Adipocyte (in vitro differentiated cells): Measurements from ENCODE around the gene STARD13.

Source experiments
- DNase-seq: peaks from one replicate; pipeline ENCODE4 v3.0.0-alpha.2; 2015; ENCODE audit warnings: low read depth
- H3K27me3 ChIP-seq: replicated peaks from 2 replicates; pipeline ENCODE4 v1.7.0; 2013; ENCODE audit warnings: mild to moderate bottlenecking, low read length, moderate library complexity; ENCODE audit not compliant: control insufficient read depth, insufficient read depth
- H3K36me3 ChIP-seq: 2 replicates; pipeline ENCODE4 v1.7.0; 2013; ENCODE audit warnings: low read length, mild to moderate bottlenecking, moderate library complexity; ENCODE audit not compliant: control insufficient read depth, insufficient read depth, severe bottlenecking
- H3K4me1 ChIP-seq: 2 replicates; pipeline ENCODE4 v1.7.0; 2013; ENCODE audit warnings: mild to moderate bottlenecking, low read length, moderate library complexity; ENCODE audit not compliant: control insufficient read depth, insufficient read depth
- H3K4me3 ChIP-seq: 2 replicates; pipeline ENCODE4 v1.7.0; 2013; ENCODE audit warnings: mild to moderate bottlenecking, low read length, moderate library complexity
- H3K9ac ChIP-seq: 2 replicates; pipeline ENCODE4 v1.7.0; 2013; ENCODE audit warnings: mild to moderate bottlenecking, low read length, moderate library complexity
- H3K9me3 ChIP-seq: 2 replicates; pipeline ENCODE4 v1.7.0; 2013; ENCODE audit warnings: mild to moderate bottlenecking, low read length, moderate library complexity; ENCODE audit not compliant: control insufficient read depth

Gene STARD13

DNA sequence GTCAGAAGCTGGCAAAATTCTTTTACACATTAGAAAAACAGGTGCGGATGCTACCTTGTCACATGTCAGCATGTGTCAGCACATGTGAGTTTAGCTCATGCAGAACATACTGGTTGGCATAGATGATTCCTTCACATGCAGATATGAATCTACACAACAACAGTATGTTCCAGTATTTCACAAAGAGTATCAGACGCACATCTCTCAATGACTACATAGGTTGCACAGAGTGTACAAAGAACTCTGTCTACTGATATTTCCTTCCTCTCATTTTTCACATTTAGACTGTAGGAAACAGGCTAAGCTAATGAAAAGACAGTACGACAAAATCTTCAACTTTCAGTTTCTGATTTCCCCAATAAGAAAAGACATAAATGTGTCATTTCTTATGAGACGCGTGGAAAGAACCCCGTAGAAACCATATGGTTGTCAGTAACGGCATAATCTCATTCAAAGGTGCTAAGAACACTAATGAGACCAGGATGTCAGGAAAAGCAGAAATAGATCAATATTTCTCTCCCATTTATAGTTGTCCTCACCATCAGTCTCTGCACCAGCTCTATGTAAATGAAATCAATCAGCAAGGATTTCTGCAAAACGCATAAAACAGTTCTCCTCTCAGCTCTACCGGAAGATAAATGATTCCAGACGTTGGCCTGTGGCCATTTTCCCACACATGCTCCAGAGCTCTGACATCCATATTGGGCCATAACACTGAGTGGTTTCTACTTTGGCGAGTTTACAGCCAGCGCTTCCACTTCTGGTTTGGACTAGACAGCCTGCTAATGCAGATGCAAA is 81.2 kb downstream of the STARD13 start:
- no peaks in the 10 kb centered on the region for H3K36me3 ChIP-seq
- H3K4me1 ChIP-seq: peaks cover 35% of the 10 kb centered on the region
- H3K9me3 ChIP-seq: no peaks in the 10 kb centered on the region
- DNase-seq: peak; percentile 94
- H3K9ac ChIP-seq: peak overlapping the region; percentile 40
- no peaks in the 10 kb centered on the region for H3K27me3 ChIP-seq
- H3K4me3 ChIP-seq: peak overlapping the region; percentile 75

DNA sequence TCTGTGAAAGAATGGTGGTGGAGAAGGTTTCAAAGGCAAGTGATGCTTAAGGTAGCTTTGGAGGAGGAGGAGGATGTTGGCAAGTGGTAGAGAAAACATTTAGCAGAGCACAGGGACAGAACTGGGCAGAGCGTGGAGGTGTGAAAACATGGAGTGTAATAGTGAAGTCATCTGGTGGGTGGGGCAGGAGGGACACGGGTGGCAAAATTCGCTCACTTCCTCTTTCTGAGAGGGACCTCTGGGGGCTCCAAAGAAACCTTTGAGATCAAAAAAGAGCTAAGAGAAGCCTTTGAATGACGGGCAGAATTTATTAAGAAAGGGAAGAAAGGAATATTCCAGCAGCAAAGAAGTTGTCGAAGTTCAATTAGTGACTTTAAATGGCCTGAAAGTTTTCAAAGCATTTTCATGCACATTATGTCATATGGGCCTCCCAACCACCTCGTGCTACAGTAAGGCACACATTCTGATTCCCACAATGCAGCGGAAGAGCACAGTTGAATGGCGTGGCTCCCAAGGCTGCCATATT is 82.8 kb downstream of the STARD13 start:
- H3K27me3 ChIP-seq: no peaks in the 10 kb centered on the region
- H3K4me1 ChIP-seq: peaks cover 31% of the 10 kb centered on the region
- H3K36me3 ChIP-seq: no peaks in the 10 kb centered on the region
- no peak for DNase-seq
- H3K9me3 ChIP-seq: no peaks in the 10 kb centered on the region
- H3K9ac ChIP-seq: no peak overlapping the region
- H3K4me3 ChIP-seq: no peak overlapping the region

DNA sequence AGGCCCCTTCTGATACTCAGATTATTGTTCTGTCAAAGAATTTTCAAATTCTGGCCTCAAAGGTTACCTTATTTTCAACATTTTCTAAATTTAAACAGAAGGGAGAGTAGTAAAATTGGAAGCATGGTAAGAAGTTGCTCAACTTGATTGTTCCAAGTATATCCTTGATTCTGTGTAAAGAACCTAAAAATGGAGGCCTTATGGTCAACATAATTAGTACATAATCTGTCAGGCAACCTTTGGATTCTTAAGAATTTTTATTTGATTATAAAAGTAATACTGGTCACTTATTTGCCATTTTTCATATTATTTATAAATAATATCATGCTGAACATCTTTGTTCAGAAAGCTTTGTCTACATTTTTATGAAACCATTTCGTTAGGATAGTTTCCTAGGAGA is 83.9 kb downstream of the STARD13 start:
- Histone ChIP-seq H3K4me3 (no peak overlapping the region), H3K9me3 (no peaks in the 10 kb centered on the region), H3K36me3 (no peaks in the 10 kb centered on the region), H3K4me1 (peaks cover 20% of the 10 kb centered on the region), H3K9ac (no peak overlapping the region), H3K27me3 (no peaks in the 10 kb centered on the region)
- no peak for DNase-seq

DNA sequence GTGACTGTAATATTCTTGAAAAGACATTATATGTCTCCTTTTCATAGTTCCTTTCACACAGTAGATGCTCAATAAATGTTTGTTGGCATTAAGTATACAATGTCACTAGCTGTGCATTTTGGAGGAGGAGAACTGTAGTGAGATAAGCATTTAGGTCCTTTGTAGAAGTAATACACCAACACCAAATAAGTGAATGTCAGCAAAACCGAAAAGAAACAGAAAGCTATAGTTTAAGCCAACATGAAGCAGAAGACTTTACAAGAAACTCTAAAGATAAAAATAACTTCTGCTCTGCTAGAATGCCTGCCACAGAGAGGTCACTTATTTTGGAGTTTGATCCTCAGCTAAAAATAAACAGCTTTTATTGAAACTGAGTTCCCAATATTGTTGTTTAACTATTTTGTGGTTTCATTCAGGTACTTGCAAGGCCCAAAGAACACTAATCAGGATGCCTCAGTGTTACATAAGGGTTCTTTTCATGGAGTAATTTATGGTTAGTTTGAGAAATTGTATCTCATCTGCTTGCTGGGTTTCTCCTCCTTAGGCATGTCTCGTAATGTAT is 86.2 kb downstream of the STARD13 start:
- H3K36me3 ChIP-seq: no peaks in the 10 kb centered on the region
- no peaks in the 10 kb centered on the region for H3K27me3 ChIP-seq
- no peak for DNase-seq
- H3K4me3 ChIP-seq: no peak overlapping the region
- H3K9me3 ChIP-seq: no peaks in the 10 kb centered on the region
- H3K4me1 ChIP-seq: peaks cover 18% of the 10 kb centered on the region
- H3K9ac ChIP-seq: no peak overlapping the region

DNA sequence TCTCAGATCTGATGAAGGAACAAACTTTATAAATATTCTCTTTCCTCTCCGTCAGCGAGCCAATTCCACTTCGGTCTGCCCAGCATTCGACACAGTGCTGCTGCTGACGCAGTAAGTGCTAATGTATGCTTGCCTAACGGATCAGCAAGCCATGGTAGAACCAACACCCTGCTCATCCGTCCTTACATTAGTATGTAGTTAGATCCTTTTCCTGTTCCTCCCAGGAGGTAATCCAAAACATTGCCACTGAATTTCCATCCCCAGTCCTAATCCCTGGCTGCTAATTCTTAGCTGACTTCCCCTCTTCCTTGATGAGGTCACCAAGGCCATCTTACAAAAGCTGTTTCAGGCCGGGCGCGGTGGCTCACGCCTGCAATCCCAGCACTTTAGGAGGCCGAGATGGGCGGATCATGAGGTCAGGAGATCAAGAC is 88.0 kb downstream of the STARD13 start:
- Histone ChIP-seq H3K9ac (no peak overlapping the region), H3K9me3 (no peaks in the 10 kb centered on the region), H3K4me1 (peaks cover 21% of the 10 kb centered on the region), H3K27me3 (no peaks in the 10 kb centered on the region), H3K36me3 (no peaks in the 10 kb centered on the region), H3K4me3 (no peak overlapping the region)
- DNase-seq: no peak

DNA sequence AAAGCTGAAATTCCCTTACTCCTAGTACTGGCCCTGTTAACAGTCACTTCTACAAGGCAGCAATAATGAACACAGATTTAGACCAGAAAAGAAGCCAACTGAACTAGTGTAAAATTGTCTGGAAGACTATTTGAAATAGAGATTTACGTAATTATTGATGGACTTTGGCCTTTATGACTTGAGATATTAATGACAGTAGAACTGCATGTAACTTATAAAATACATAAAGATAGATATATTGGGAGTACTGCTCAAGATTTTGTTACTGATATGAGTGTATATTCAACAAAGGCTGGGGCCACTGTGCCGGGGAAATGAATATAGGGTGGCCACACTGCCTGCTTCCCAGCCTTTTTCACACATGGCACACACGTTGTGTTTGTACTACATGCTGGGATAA is 88.8 kb downstream of the STARD13 start:
- Histone ChIP-seq H3K4me3 (no peak overlapping the region), H3K9ac (no peak overlapping the region), H3K9me3 (no peaks in the 10 kb centered on the region)

DNA sequence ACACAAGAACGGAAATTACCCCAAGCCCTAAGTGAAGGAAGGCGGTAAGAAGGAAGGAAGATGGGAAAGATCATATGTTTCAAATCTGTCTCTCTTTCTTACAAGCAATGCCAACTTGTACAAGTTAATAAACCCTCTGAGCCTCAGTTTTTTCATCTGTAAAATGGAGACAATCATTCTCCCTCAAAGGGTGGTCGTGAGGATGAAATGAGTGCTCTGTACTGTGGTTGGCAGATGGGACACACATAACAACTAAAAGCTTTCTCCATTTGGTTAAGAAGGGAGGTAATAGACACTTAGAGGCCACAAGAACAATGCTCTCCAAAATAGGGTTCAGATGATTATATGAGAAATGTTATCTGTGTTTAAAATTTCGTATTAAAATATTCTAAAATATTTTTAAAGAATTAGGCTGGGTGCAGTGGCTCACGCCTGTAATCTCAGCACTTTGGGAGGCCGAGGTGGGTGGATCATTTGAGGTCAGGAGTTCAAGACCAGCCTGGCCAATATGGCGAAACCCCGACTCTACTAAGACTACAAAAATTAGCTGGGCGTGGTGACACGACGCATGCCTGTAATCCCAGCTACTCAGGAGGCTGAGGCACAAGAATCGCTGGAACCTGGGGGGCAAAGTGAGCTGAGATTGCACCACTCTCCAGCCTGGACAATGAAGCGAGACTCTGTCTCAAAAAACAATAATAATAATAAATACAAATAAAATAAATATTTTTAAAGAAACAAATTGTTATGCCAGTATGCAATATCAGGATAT is 89.7 kb downstream of the STARD13 start:
- DNase-seq: no peak
- Histone ChIP-seq H3K27me3 (no peaks in the 10 kb centered on the region), H3K36me3 (no peaks in the 10 kb centered on the region), H3K9ac (no peak overlapping the region), H3K4me3 (no peak overlapping the region), H3K4me1 (peaks cover 24% of the 10 kb centered on the region), H3K9me3 (no peaks in the 10 kb centered on the region)

More for the DNA sequence above, 88.8 kb downstream of the STARD13 start:
- no peaks in the 10 kb centered on the region for H3K36me3 ChIP-seq
- no peaks in the 10 kb centered on the region for H3K27me3 ChIP-seq
- H3K4me1 ChIP-seq: peaks cover 22% of the 10 kb centered on the region
- no peak for DNase-seq

DNA sequence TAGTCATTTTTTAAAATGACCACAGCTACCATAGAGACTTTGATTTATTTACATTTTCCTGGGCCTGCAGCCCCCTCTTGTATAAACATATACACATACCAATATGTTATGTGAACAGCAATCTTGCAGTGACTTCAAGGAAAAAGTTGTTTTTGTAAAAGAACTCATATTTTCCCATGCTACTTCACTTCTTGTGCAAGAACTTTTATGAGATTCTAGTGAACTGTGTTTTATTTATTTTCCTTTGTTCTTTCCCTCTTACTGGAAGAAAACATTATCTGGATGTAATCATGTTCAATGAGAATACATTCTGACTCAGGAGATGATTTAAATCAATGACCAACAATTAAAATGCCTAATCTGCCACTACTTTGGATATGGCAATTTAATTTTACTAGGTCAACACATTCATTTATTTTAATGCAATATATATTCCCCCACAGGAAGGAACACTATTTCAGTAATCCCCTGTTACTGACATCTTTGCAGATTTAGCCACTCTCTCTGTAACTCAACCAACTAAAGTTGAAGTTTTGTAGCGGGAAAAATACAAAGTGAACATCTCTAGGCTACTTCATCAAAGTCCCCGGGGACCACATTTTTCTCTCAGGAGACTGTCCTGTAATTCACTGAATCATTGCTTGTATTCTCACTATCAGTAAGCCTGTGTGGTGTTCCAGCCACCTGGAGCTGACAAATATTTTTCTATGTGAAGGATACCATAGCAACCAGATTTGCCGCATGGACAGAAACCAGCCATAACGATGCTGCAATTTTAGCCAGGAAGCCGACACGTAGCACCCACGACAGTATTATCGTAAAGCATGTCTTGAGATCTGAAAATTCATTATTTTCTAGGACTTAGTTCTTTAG is 90.5 kb downstream of the STARD13 start:
- Histone ChIP-seq H3K36me3 (no peaks in the 10 kb centered on the region), H3K4me3 (no peak overlapping the region), H3K27me3 (no peaks in the 10 kb centered on the region), H3K4me1 (peaks cover 24% of the 10 kb centered on the region), H3K9ac (no peak overlapping the region), H3K9me3 (no peaks in the 10 kb centered on the region)
- peak; percentile 92 for DNase-seq

DNA sequence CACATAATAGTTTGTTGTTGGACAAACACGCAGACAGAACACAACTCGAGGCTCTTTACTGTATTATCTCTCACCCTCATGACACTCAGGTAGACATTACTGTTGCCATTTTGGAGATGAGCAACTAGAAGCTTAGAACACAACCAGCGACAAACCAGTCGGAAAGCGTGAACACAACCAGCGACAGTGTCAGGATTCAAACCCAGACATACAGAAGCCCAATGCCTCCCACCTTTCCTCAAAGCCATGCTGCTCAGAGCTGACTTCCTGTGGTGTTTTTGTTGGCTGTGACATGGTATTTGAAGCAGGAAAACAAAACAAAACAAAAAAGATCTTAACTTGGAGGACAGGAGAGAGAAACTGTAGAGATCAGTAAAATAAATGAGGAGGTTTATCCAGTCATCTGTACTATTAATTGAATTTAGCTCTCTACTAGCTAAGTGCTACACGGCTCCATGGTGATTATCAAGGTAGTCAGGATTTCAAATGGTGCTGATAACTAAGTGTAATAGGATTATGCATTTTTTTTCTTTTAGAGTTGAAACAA is 92.1 kb downstream of the STARD13 start:
- no peaks in the 10 kb centered on the region for H3K27me3 ChIP-seq
- no peak overlapping the region for H3K9ac ChIP-seq
- DNase-seq: no peak
- peaks cover 30% of the 10 kb centered on the region for H3K4me1 ChIP-seq
- no peaks in the 10 kb centered on the region for H3K9me3 ChIP-seq
- H3K36me3 ChIP-seq: no peaks in the 10 kb centered on the region
- no peak overlapping the region for H3K4me3 ChIP-seq

DNA sequence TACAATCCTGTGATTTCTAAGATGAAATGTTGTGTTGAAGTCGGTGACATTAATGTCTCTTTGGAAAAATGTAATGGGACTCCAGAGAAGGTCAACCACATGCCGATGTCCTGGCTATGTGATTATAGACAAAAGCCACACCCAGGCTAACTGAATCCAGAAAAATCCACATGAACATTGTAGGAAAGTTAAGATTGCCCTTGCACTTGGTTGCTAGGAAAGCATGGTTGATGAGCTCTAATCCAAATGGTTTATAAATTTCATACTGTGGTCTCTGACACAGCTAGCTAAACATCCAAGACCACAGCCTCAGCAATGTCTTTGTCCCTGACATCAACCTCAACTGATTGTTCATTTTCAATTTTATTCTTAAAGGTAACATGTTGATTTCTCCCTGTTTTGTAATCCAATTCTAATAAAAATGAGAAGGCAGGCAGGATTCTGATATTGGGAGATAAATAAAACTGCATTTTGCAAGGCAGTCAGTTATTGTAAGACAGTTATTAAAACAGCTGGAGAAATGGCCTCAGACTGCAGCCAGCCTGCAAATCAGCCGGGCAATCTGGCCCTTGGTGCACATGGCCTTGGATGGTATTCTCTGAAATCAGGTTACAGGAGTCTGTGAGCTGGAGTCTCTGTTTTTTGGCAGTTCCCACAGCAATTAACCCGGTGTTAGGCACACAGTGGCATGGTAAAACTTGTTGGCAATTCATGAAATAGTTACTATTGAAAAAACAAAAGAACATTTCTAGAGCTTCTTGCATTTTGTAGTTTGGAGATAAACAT is 93.9 kb downstream of the STARD13 start:
- Histone ChIP-seq H3K9ac (no peak overlapping the region), H3K9me3 (no peaks in the 10 kb centered on the region), H3K36me3 (no peaks in the 10 kb centered on the region), H3K27me3 (no peaks in the 10 kb centered on the region), H3K4me1 (peaks cover 36% of the 10 kb centered on the region), H3K4me3 (no peak overlapping the region)
- no peak for DNase-seq
